PC-3 (cell line): Measurements from ENCODE around the gene SMPD1.

ENCODE experiments used
- EZH2phosphoT487 ChIP-seq: fragments of 300-600 bp; sonication (generic); IDR thresholded peaks from 2 replicates; pipeline ENCODE4 v1.6.1; 2018; ENCODE audit warnings: mild to moderate bottlenecking, antibody characterized with exemption, low read length, borderline replicate concordance
- TF ChIP-seq, protein P1 (sequence below): fragments of 300-600 bp; sonication (generic); conservative IDR thresholded peaks from 2 replicates; pipeline ENCODE4 v1.5.1; 2017; ENCODE audit warnings: antibody characterized with exemption, low read depth, mild to moderate bottlenecking, low read length

GRCh38 chr11:6357222-6357621 is 33.1 kb upstream of the SMPD1 start:
- TF ChIP-seq, protein P1, sequence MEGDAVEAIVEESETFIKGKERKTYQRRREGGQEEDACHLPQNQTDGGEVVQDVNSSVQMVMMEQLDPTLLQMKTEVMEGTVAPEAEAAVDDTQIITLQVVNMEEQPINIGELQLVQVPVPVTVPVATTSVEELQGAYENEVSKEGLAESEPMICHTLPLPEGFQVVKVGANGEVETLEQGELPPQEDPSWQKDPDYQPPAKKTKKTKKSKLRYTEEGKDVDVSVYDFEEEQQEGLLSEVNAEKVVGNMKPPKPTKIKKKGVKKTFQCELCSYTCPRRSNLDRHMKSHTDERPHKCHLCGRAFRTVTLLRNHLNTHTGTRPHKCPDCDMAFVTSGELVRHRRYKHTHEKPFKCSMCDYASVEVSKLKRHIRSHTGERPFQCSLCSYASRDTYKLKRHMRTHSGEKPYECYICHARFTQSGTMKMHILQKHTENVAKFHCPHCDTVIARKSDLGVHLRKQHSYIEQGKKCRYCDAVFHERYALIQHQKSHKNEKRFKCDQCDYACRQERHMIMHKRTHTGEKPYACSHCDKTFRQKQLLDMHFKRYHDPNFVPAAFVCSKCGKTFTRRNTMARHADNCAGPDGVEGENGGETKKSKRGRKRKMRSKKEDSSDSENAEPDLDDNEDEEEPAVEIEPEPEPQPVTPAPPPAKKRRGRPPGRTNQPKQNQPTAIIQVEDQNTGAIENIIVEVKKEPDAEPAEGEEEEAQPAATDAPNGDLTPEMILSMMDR: no peak
- TF ChIP-seq EZH2phosphoT487: no peak
